ENCODE results near the gene IFT22.
A peak's percentile ranks its signal among the peaks of the same experiment; 100 is the strongest.
"Not testable (repeated sequence)": the region's sequence is repeated elsewhere in the genome, so short reads cannot be mapped to it uniquely, and the experiment has no call there.

DNA sequence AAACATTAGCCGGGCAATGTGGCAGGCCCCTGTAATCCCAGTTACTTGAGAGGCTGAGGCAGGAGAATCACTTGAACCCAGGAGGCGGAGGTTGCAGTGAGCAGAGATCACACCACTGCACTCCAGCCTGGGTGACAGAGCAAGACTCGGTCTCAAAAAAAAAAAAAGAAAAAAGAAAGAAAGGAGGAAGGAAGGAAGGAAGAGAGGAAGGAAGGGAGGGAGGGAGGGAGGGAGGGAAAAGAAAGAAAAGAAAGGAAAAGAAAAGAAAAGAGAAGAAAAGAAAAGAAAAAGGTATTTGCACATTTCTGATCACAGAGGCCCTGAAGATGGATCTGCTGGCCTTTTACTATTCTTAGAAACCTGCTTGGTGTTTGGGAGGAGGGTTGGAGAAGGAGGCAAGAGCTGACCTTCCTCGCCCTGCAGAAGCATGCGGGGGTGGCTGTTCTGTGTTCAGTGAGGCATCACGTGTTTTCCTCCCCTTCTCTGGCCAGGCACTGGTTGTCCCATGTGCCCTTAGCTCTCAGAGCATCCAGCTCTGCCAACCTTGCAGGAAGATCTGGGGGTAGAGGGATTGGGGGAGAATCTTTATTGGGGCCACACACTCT, 57.4 kb downstream of the IFT22 start:
- TF ChIP-seq POLR2A (IDR thresholded peaks at IDR 0.05; ENCODE audit: low read depth, low read length); RAD21 (IDR thresholded peaks at IDR 0.05; ENCODE audit: low read length); MAZ (IDR thresholded peaks at IDR 0.05; ENCODE audit: borderline replicate concordance, low read depth, low read length); CEBPB (IDR thresholded peaks at IDR 0.05; ENCODE audit: low read depth, low read length); RFX5 (IDR thresholded peaks at IDR 0.05; ENCODE audit: low read depth, low read length); MXI1 (IDR thresholded peaks at IDR 0.05; ENCODE audit: borderline replicate concordance, low read depth, low read length); NFE2L2 (IDR thresholded peaks at IDR 0.05; ENCODE audit: low read depth, low read length): not testable (repeated sequence)
- TF ChIP-seq, protein P1, sequence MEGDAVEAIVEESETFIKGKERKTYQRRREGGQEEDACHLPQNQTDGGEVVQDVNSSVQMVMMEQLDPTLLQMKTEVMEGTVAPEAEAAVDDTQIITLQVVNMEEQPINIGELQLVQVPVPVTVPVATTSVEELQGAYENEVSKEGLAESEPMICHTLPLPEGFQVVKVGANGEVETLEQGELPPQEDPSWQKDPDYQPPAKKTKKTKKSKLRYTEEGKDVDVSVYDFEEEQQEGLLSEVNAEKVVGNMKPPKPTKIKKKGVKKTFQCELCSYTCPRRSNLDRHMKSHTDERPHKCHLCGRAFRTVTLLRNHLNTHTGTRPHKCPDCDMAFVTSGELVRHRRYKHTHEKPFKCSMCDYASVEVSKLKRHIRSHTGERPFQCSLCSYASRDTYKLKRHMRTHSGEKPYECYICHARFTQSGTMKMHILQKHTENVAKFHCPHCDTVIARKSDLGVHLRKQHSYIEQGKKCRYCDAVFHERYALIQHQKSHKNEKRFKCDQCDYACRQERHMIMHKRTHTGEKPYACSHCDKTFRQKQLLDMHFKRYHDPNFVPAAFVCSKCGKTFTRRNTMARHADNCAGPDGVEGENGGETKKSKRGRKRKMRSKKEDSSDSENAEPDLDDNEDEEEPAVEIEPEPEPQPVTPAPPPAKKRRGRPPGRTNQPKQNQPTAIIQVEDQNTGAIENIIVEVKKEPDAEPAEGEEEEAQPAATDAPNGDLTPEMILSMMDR (conservative IDR thresholded peaks at IDR 0.05; ENCODE audit: low read depth, low read length), result not testable (repeated sequence)
- TF ChIP-seq, protein P2, sequence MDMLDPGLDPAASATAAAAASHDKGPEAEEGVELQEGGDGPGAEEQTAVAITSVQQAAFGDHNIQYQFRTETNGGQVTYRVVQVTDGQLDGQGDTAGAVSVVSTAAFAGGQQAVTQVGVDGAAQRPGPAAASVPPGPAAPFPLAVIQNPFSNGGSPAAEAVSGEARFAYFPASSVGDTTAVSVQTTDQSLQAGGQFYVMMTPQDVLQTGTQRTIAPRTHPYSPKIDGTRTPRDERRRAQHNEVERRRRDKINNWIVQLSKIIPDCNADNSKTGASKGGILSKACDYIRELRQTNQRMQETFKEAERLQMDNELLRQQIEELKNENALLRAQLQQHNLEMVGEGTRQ (IDR thresholded peaks at IDR 0.05; ENCODE audit: low read depth, low read length), result peak; percentile 40; the same call in 1 of the 2 replicates
